Measurements from ENCODE around the gene KCNA2.

Gene KCNA2

DNA sequence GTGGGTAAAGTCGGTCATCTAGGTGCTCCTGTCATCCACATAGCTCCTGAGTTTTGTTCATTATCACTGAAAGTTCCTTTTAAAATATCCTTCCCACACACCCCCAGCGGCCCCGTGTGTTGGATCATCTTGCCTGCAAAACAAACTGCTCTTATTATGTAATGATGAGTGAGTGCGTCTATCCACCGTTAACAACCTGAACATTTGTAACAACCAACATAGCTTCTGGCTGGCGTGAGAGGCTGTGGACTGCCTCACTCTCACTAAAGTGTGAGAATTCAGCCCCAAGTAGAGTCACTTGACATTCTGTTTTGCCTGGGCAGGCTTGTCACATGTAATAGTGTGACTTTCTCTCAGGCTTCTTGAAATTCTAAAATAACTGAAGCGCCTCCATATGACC is 14.5 kb upstream of the KCNA2 start:
- Histone ChIP-seq H4K20me1 (ENCODE audit: insufficient read depth, low read length) (0 out of 2 replicates have a peak, but pooled peaks cover 2% of the 10 kb centered on the region), H3K4me1 (ENCODE audit: insufficient read depth, low read length) (peaks cover 17% of the 10 kb centered on the region), H3K27me3 (ENCODE audit: insufficient read depth, low read length, poor library complexity) (peaks cover 25% of the 10 kb centered on the region), H3K27ac (ENCODE audit: low read length) (no peak overlapping the region), H3K4me3 (ENCODE audit: low read depth in 1 of 2, low read length in 2 of 2) (no peak overlapping the region), H3K9ac (ENCODE audit: low read depth, low read length) (no peak overlapping the region), H3K36me3 (ENCODE audit: insufficient read depth, low read length) (no peaks in the 10 kb centered on the region), H2AFZ (ENCODE audit: low read depth, low read length) (no peak overlapping the region), H3K4me2 (ENCODE audit: insufficient read depth, low read length) (no peak overlapping the region), H3K9me3 (ENCODE audit: insufficient read depth, low read length, severe bottlenecking) (no peaks in the 10 kb centered on the region), H3K79me2 (ENCODE audit: insufficient read depth, low read length) (no peaks in the 10 kb centered on the region)
- ATAC-seq (ENCODE audit: insufficient read depth, low read depth): no peak
- no peak for DNase-seq
- TF ChIP-seq CTCF (IDR thresholded peaks at IDR 0.05; ENCODE audit: borderline replicate concordance, extremely low read depth, low read length, poor library complexity, severe bottlenecking): no peak
- TF ChIP-seq EZH2 (IDR thresholded peaks at IDR 0.05; ENCODE audit: borderline replicate concordance, low read depth, low read length, severe bottlenecking): no peak

GRCh38 chr1:110620250-110620615 is 14.1 kb upstream of the KCNA2 start:
- H4K20me1 ChIP-seq (ENCODE audit: insufficient read depth, low read length): peaks cover 5% of the 10 kb centered on the region
- no peak overlapping the region for H3K9ac ChIP-seq (ENCODE audit: low read depth, low read length)
- H3K36me3 ChIP-seq (ENCODE audit: insufficient read depth, low read length): no peaks in the 10 kb centered on the region
- peak; percentile 28 for DNase-seq
- H2AFZ ChIP-seq (ENCODE audit: low read depth, low read length): no peak overlapping the region
- TF ChIP-seq EZH2 (IDR thresholded peaks at IDR 0.05; ENCODE audit: borderline replicate concordance, low read depth, low read length, severe bottlenecking): no peak
- TF ChIP-seq CTCF (IDR thresholded peaks at IDR 0.05; ENCODE audit: borderline replicate concordance, extremely low read depth, low read length, poor library complexity, severe bottlenecking): no peak
- H3K79me2 ChIP-seq (ENCODE audit: insufficient read depth, low read length): no peaks in the 10 kb centered on the region
- H3K4me1 ChIP-seq (ENCODE audit: insufficient read depth, low read length): peaks cover 21% of the 10 kb centered on the region
- H3K4me2 ChIP-seq (ENCODE audit: insufficient read depth, low read length): no peak overlapping the region
- peaks cover 25% of the 10 kb centered on the region for H3K27me3 ChIP-seq (ENCODE audit: insufficient read depth, low read length, poor library complexity)
- ATAC-seq (ENCODE audit: insufficient read depth, low read depth): 0 out of 3 replicates have a peak, but pooled peaks have one; percentile 18
- no peaks in the 10 kb centered on the region for H3K9me3 ChIP-seq (ENCODE audit: insufficient read depth, low read length, severe bottlenecking)
- H3K4me3 ChIP-seq (ENCODE audit: low read depth in 1 of 2, low read length in 2 of 2): no peak overlapping the region
- H3K27ac ChIP-seq (ENCODE audit: low read length): no peak overlapping the region

DNA sequence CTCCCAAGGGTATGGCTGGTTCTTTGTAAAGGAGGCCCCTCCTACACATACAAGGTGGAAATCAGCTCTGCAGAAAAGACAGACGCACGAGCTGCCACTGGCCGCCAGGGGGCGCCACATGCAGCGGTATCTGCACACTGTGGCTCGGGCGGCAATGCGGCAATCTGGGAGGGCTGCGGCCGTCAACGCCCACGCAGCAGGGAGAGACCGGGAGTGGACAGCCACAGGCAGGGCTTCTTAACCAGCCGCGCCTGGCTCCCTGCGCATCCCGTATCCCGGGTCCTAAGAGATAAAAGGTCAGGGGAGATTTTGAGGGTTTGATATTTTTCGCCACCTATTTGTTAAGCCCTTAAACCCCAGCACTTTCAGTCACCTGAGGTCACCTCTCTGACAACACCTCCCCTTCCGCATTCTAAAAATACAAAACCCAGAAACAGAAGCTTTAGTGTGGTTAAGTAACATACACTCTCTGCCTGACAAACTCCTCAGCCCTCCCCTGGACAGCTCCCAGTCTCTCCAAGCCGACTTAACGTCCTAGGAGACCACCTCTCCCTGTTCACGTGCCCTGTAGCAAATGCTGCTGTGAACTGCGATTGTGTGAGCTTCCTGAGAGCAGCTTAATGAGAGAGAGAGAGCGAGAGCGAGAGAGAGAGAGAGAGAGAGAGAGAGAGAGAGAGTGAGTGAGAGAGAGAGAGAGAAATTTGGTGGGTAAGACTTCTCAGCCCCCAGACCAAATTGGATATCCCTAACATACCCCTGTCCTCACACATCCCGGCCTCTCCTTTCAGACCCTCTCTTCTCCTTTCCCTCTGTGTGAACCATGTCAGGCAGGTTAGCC is 13.5 kb upstream of the KCNA2 start:
- DNase-seq: peak; percentile 79
- no peak overlapping the region for H3K27ac ChIP-seq (ENCODE audit: low read length)
- no peaks in the 10 kb centered on the region for H3K36me3 ChIP-seq (ENCODE audit: insufficient read depth, low read length)

More for the DNA sequence above, 13.5 kb upstream of the KCNA2 start:
- Histone ChIP-seq H3K9ac (ENCODE audit: low read depth, low read length) (no peak overlapping the region), H3K4me1 (ENCODE audit: insufficient read depth, low read length) (peaks cover 21% of the 10 kb centered on the region), H4K20me1 (ENCODE audit: insufficient read depth, low read length) (peaks cover 5% of the 10 kb centered on the region), H3K79me2 (ENCODE audit: insufficient read depth, low read length) (no peaks in the 10 kb centered on the region), H2AFZ (ENCODE audit: low read depth, low read length) (no peak overlapping the region), H3K9me3 (ENCODE audit: insufficient read depth, low read length, severe bottlenecking) (no peaks in the 10 kb centered on the region), H3K4me2 (ENCODE audit: insufficient read depth, low read length) (peak overlapping the region; percentile 60), H3K27me3 (ENCODE audit: insufficient read depth, low read length, poor library complexity) (peaks cover 30% of the 10 kb centered on the region), H3K4me3 (ENCODE audit: low read depth in 1 of 2, low read length in 2 of 2) (peak overlapping the region in 1 of 2 experiments; percentile 35; a peak in 2 of 4 replicates)
- TF ChIP-seq EZH2 (IDR thresholded peaks at IDR 0.05; ENCODE audit: borderline replicate concordance, low read depth, low read length, severe bottlenecking): peak; percentile 84
- peak; percentile 97 for TF ChIP-seq CTCF (IDR thresholded peaks at IDR 0.05; ENCODE audit: borderline replicate concordance, extremely low read depth, low read length, poor library complexity, severe bottlenecking)
- ATAC-seq (ENCODE audit: insufficient read depth, low read depth): peak; percentile 84

All from DND-41 (cell line).